Heart left ventricle (tissue), 13 donors: Measurements from ENCODE around the gene GLTPD2.

ENCODE experiments used
- POLR2A ChIP-seq, 2 donors: fragments of 450-650 bp; IDR thresholded peaks; one replicate each; pipeline ENCODE4 v1.6.1; 2017; ENCODE audit warnings: antibody characterized with exemption in 2 of 2, mild to moderate bottlenecking in 2 of 2, moderate library complexity in 2 of 2
- TF ChIP-seq, protein P1 (sequence below), 12 donors: fragments of 200-600 bp; sonication (generic) in 4 of 12; IDR thresholded peaks; one replicate each; pipeline versions ENCODE4 v1.5.0 to v1.8.0; 2018 to 2022; ENCODE audit warnings: antibody characterized with exemption in 12 of 12, mild to moderate bottlenecking in 5 of 12
- donor health status: ischemic (EF 13 %, LVEDD 7.1; RV severe dilation, severe dysfunction).
- donor health status: DM: no; HTN: yes; CAD: no.
- donor health status: DM: no; HTN: no; CAD: no.
- donor health status: ischemic (EF 25% LVEDD 6.9; RV normal size, moderate dysfunction).
- donor health status: ischemic (EF 25% LVEDD 5.7; RV mildly dilated, moderate dysfunction).
- donor health status: ischemic (EF 35%, LVEDD 5.7; RV mildly dilated, moderate dysfunction).
- donor health status: nonischemic (EF 11% LVEDD 7.7; RV severe dilation, severe dysfunction).
- donor health status: DM: yes; HTN: yes; CAD: no.
- donor health status: PGD.
- donor health status: ischemic (EF 29% LVEDD 5.4; RV normal size, mild dysfunction).
- donor health status: nonischemic (EF 23%, LVEDD 6.1; RV moderate dilation, normal function).

- TF ChIP-seq POLR2A (IDR thresholded peaks at IDR 0.05), result no peak
- TF ChIP-seq, protein P1, sequence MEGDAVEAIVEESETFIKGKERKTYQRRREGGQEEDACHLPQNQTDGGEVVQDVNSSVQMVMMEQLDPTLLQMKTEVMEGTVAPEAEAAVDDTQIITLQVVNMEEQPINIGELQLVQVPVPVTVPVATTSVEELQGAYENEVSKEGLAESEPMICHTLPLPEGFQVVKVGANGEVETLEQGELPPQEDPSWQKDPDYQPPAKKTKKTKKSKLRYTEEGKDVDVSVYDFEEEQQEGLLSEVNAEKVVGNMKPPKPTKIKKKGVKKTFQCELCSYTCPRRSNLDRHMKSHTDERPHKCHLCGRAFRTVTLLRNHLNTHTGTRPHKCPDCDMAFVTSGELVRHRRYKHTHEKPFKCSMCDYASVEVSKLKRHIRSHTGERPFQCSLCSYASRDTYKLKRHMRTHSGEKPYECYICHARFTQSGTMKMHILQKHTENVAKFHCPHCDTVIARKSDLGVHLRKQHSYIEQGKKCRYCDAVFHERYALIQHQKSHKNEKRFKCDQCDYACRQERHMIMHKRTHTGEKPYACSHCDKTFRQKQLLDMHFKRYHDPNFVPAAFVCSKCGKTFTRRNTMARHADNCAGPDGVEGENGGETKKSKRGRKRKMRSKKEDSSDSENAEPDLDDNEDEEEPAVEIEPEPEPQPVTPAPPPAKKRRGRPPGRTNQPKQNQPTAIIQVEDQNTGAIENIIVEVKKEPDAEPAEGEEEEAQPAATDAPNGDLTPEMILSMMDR (IDR thresholded peaks at IDR 0.05), result no peak
Measured at GRCh38 chr17:4768298-4768697, 20.5 kb upstream of the GLTPD2 start.
